Stimulated activated CD8-positive, alpha-beta memory T cell treated with anti-CD3 and anti-CD28 coated beads, Interleukin-12 subunit alpha, Interleukin-12 subunit beta, amount 100 ng/mL, for 24 hours (primary cell): ENCODE measurements around the gene CIROP.

Experiments used
- DNase-seq: peaks from one replicate; pipeline ENCODE4 v3.0.0-alpha.2; 2020; ENCODE audit errors: extremely low read depth

Gene CIROP

DNA sequence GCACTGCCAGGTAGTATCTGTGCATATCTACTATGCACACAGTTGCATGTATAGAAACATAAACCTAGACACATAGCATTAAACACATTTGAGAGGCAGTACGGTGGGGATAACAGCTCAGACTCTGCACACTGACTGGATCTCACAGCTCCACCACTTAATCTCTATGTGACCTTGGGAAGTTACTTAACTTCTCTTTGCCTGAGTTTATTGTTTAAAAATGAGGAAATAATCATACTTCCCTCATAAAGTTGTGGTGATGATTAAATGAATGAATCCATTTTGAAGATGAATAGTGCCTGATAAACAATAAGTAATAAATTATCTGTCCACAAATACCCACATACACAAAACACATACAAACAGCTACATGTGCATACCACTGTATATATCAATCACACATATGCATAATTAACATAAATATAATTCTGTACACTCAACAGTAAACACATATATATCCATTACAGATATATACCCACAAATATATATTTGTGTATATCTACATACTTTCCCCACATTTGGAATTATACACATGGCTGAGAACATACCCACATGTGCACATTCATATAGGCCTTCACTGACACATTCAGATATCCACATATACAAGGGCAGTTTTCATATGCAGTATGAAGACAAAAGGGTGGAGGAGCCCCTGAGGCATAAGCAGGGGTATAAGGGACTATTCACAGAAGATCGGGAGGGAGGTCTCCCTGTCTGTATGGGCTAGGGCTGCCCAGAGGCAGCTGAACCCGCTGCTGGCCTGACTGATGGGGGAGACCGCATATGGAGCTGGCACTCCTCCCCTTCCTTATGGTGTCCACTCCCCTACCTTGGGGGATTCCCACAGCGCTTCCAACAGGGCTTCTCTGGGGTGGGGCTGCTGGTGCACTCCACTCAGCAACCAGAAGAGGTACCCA, 53.4 kb downstream of the CIROP start:
- no peak for DNase-seq
